NCI-H69 (cell line): ENCODE measurements around the gene MAU2.

Experiments used
- DNase-seq: peaks from one replicate; lab custom pipeline; 2025; lab: John Stamatoyannopoulos, UW

MAU2 gene

GRCh38 chr19:19320361-19321140 lies at the start of gene MAU2, which contains the start of gene SUGP1:
MAU2 (plus strand) TSS chr19:19320829; CDS start chr19:19320860, 31 bp downstream.
SUGP1 (minus strand) TSS chr19:19320509; CDS start chr19:19320496, 13 bp downstream.
- peak; percentile 96 for DNase-seq

GRCh38 chr19:19271828-19272599 lies 48.6 kb upstream of the MAU2 start:
- DNase-seq, result no peak

- DNase-seq, result no peak
Observed at GRCh38 chr19:19274146-19274545, 46.5 kb upstream of the MAU2 start.

GRCh38 chr19:19274716-19275565 lies 45.7 kb upstream of the MAU2 start:
- no peak for DNase-seq

GRCh38 chr19:19276386-19276785 lies 44.2 kb upstream of the MAU2 start:
- DNase-seq, result no peak

GRCh38 chr19:19276851-19277250 lies 43.8 kb upstream of the MAU2 start:
- no peak for DNase-seq

GRCh38 chr19:19278315-19278714 lies 42.3 kb upstream of the MAU2 start:
- peak; percentile 97 for DNase-seq

GRCh38 chr19:19279062-19279612 lies 41.5 kb upstream of the MAU2 start:
- no peak for DNase-seq

GRCh38 chr19:19279853-19280252 lies 40.8 kb upstream of the MAU2 start:
- no peak for DNase-seq

GRCh38 chr19:19280561-19280960 lies 40.1 kb upstream of the MAU2 start:
- peak; percentile 52 for DNase-seq

GRCh38 chr19:19285686-19286085 lies 34.9 kb upstream of the MAU2 start:
- no peak for DNase-seq

- DNase-seq, result no peak
Observed at GRCh38 chr19:19292607-19293006, 28.0 kb upstream of the MAU2 start.

GRCh38 chr19:19294914-19295313 lies 25.7 kb upstream of the MAU2 start:
- no peak for DNase-seq

GRCh38 chr19:19296953-19297689 lies 23.5 kb upstream of the MAU2 start:
- no peak for DNase-seq

GRCh38 chr19:19297759-19298158 lies 22.9 kb upstream of the MAU2 start:
- DNase-seq, result no peak

GRCh38 chr19:19300613-19301012 lies 20.0 kb upstream of the MAU2 start:
- no peak for DNase-seq

- no peak for DNase-seq
Observed at GRCh38 chr19:19303411-19303810, 17.2 kb upstream of the MAU2 start.

GRCh38 chr19:19304186-19304965 lies 16.3 kb upstream of the MAU2 start:
- DNase-seq, result no peak

- no peak for DNase-seq
Observed at GRCh38 chr19:19305066-19305465, 15.6 kb upstream of the MAU2 start.

GRCh38 chr19:19305696-19306095 lies 14.9 kb upstream of the MAU2 start:
- no peak for DNase-seq
